ENCODE results near the gene MAP3K14. TPM values are rescaled to one million over a fixed set of nuclear protein-coding genes. Genes with fewer than 3 reads are reported as not detected.
"Not testable (repeated sequence)": the region's sequence is repeated elsewhere in the genome, so short reads cannot be mapped to it uniquely, and the experiment has no call there.

The MAP3K14 gene
- total RNA-seq, 1 donor from 2014 or later, result 9.2 TPM

GRCh38 chr17:45261577-45262515 is 55.0 kb downstream of the MAP3K14 start, which contains the start of gene SPATA32:
TSS of gene SPATA32 (minus strand) at chr17:45262094. CDS start at chr17:45262016, 78 bp downstream.
- DNase-seq (ENCODE audit: low read depth), result no peak

GRCh38 chr17:45260204-45260783 is 56.5 kb downstream of the MAP3K14 start:
- peak; percentile 76 for DNase-seq (ENCODE audit: low read depth)

DNA sequence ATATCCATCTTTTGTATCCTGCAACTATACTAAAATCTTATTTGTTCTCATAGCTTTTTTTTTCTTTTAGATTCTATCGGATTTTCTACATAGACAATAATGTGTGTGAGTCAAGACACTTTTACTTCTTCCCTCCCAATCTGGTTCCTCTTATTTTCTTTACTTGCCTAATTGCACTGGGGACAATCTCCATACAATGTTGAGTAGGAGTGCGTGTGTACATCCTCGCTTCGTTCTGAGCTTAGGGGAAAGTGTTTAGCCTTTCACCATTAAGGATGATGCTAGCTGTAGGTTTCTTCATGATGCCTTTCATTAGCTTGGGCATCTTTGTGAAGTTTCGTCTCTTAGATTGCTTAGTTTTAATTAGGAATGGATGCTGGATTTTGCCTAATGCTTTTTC is 57.8 kb downstream of the MAP3K14 start:
- DNase-seq (ENCODE audit: low read depth), result no peak

DNA sequence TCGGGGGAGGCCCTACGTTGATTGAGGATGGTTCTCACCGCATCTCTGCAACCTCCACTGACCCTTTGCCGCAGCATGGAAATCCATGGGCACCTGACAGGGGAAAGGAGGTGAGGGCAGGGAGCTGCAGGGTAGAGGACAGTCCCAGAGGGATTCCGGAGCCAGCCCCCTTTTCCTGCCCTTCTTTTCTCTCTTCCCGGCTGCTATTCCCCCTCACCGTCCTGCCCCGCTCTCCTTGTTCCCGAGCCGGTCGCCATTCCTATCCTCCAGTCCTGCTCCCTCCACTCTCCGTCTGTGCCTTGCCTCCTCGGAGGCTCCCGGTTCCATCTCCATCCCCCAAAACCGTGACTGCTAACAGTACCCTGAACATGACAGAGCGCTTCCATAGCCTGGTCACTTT is 59.7 kb downstream of the MAP3K14 start:
- DNase-seq (ENCODE audit: low read depth), result no peak

GRCh38 chr17:45256114-45256966 is 60.5 kb downstream of the MAP3K14 start:
- no peak for DNase-seq (ENCODE audit: low read depth)

GRCh38 chr17:45255358-45255757 is 61.5 kb downstream of the MAP3K14 start:
- DNase-seq (ENCODE audit: low read depth), result no peak

- DNase-seq (ENCODE audit: low read depth), result no peak
Observed at GRCh38 chr17:45253879-45254278, 62.9 kb downstream of the MAP3K14 start.

GRCh38 chr17:45253237-45253636 is 63.6 kb downstream of the MAP3K14 start:
- not testable (repeated sequence) for DNase-seq (ENCODE audit: low read depth)

- no peak for DNase-seq (ENCODE audit: low read depth)
Observed at GRCh38 chr17:45251931-45252330, 64.9 kb downstream of the MAP3K14 start.

- DNase-seq (ENCODE audit: low read depth), result no peak
Observed at GRCh38 chr17:45248132-45248957, 68.5 kb downstream of the MAP3K14 start.

DNA sequence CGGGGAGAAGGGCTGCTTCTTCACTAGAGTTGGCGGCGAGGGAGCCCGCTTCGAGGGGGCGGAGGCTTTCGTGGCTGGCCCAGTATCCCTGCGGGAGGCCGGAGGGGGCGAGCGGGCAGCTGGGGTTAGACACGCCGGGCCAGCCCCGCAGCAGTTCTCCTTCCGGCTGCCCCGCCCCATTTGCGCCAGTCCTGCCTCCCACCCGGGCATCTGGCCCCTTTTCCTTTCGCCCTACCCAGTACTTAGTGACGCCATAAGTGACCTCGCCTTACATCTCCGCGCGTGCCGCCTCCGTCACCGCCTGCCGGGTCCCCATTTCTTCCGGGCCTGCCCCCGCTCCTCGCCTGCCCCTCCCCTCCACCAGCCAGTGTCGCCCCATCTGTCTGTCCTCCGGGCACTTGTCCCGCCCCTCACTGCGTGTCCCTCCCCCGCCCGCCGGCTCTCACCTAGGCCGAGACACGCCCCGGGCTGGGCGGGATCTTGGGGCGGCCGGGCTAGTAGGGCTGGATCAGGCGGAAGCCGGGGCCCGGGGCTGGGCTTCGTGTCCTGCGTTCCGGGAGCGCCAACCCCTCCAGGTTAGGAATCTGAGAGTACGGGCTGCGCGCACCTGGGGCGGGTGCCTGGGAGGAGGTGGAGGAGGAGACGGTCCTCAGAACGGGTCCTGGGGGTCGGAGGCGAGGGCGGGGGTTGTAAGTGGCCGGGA is 69.2 kb downstream of the MAP3K14 start:
- no peak for DNase-seq (ENCODE audit: low read depth)

DNA sequence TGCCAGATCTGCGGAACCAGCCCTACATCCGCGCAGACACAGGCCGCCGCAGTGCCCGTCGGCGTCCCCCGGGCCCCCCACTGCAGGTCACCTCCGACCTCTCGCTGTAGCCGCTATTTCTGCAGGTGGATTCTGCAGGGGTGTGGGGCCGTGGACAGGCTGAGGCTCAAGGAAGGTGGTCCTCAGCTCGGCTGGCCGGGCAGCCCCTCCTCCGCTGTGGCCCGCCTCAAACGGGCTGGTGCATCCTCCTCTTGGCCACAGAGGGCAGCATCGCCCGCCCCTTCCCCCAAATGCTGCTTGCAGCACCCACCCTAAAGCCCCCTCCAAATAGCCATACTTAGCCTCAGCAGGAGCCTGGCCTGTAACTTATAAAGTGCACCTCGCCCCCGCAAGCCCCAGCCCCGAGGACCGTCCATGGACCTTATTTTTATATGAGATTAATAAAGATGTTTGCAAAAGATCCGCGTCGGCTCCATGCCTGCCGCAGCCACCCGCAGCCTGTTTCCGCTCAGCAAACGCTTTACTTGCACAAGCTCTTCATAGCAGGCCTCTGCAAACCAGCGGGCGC is 69.9 kb downstream of the MAP3K14 start:
- DNase-seq (ENCODE audit: low read depth), result no peak

- no peak for DNase-seq (ENCODE audit: low read depth)
Observed at GRCh38 chr17:45246338-45246737, 70.5 kb downstream of the MAP3K14 start.

- no peak for DNase-seq (ENCODE audit: low read depth)
Observed at GRCh38 chr17:45244725-45245656, 71.8 kb downstream of the MAP3K14 start.

GRCh38 chr17:45243750-45244149 is 73.1 kb downstream of the MAP3K14 start:
- DNase-seq (ENCODE audit: low read depth), result no peak

DNA sequence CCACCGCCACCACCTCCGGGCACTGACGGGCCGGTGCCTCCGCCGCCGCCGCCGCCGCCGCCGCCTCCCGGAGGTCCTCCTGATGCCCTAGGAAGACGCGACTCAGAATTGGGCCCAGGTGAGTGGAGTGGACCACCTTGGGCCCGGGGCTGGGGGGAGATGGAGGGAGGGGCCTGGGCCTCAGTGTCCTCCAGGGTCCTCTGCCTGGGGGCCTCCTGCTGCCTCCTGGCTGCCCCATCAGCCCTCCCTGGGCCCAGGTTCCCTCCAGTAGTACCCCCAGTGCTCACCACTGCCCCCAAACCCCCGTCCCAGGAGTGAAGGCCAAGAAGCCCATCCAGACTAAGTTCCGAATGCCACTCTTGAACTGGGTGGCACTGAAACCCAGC is 74.8 kb downstream of the MAP3K14 start:
- no peak for DNase-seq (ENCODE audit: low read depth)

DNA sequence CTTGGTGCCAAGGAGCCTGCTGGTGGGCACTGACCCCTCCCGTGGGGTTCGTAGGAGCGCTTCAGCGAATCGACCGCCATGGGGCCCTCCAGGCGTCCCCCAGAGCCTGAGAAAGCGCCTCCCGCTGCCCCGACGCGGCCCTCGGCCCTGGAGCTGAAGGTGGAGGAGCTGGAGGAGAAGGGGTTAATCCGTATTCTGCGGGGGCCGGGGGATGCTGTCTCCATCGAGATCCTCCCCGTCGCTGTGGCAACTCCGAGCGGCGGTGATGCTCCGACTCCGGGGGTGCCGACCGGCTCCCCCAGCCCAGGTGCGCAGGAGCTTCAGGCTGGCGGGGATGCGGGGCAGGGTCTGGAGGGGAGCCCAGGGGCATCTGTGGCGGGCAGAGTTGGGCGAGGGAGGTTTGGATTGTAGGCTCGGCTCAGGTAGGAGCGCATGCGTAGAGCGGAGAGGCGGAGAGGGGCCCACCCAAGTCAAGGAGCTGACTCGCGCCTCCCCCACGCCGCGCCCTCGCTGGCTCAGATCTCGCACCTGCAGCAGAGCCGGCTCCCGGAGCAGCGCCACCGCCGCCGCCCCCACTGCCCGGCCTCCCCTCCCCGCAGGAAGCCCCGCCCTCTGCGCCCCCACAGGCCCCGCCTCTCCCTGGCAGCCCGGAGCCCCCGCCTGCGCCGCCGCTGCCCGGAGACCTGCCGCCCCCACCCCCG is 75.3 kb downstream of the MAP3K14 start:
- no peak for DNase-seq (ENCODE audit: low read depth)

GRCh38 chr17:45240905-45241327 is 75.9 kb downstream of the MAP3K14 start:
- DNase-seq (ENCODE audit: low read depth), result no peak
